ENCODE results near the gene TENM4. TPM values are rescaled to one million over a fixed set of nuclear protein-coding genes. Genes with fewer than 3 reads are reported as not detected.

Gene TENM4
- polyA plus RNA-seq, 1 of the 3 experiments (the other 2 are of a cell fraction) = 16.7 TPM

GRCh38 chr11:79052544-79052943 lies 388.3 kb downstream of the TENM4 start:
- H3K27me3 ChIP-seq (ENCODE audit: insufficient read depth) = no peaks in the 10 kb centered on the region
- H3K9me3 ChIP-seq = no peaks in the 10 kb centered on the region
- WGBS (ENCODE audit: low lambda C conversion rate) = 85% methylated on average over 3 of the region's 3 CpGs
- no peak overlapping the region for H3K4me3 ChIP-seq (ENCODE audit: low read depth in 2 of 2, low read length in 1 of 2)
- H3K36me3 ChIP-seq (replicated peaks in 1 of 2; ENCODE audit: control insufficient read depth in 1 of 2, insufficient read depth in 2 of 2, low read length in 1 of 2) = no peaks in the 10 kb centered on the region
- no peaks in the 10 kb centered on the region for H3K9me2 ChIP-seq
- no peak for DNase-seq
- peak overlapping the region in 1 of 2 experiments; percentile 24; a peak in 1 of 4 replicates for H3K27ac ChIP-seq (ENCODE audit: low read depth in 2 of 2, low read length in 1 of 2)
- H2AFZ ChIP-seq (ENCODE audit: low read depth) = no peak overlapping the region
- H3K79me2 ChIP-seq (ENCODE audit: insufficient read depth) = no peaks in the 10 kb centered on the region
- peaks cover 25% of the 10 kb centered on the region for H3F3A ChIP-seq (replicated peaks; ENCODE audit: insufficient read depth)
- POLR2A ChIA-PET = no interaction called here
- no peak overlapping the region for H3K9ac ChIP-seq
- no peak overlapping the region for H3K4me2 ChIP-seq
- CTCF ChIA-PET = interaction anchor here (0.8 to 4.5 kb wide), 13 partner anchors 10 to 407 kb away, joined by 3 to 25 read pairs (median 6); partner anchors contain the start of gene TENM4
- TF ChIP-seq GABPA (IDR thresholded peaks at IDR 0.05; ENCODE audit: low read depth) = no peak
- peak; percentile 53 for TF ChIP-seq RAD21 (IDR thresholded peaks at IDR 0.05; ENCODE audit: low read length)
- TF ChIP-seq CTCF (IDR thresholded peaks at IDR 0.05) = peak; percentile 50
- no peak for TF ChIP-seq MXI1 (IDR thresholded peaks at IDR 0.05; ENCODE audit: low read depth, low read length)
- peak; percentile 36 for TF ChIP-seq SMC3 (IDR thresholded peaks at IDR 0.05; ENCODE audit: low read depth, low read length)
- no peak for TF ChIP-seq GATA2 (CRISPR knock-in tag; IDR thresholded peaks at IDR 0.05)
- peaks cover 0 to 38% of the 10 kb centered on the region in 2 experiments; a peak in 2 of 4 replicates for H3K4me1 ChIP-seq (ENCODE audit: control insufficient read depth in 1 of 2, insufficient read depth in 2 of 2, low read depth in 1 of 2, low read length in 1 of 2)
- no peaks in the 10 kb centered on the region for H4K20me1 ChIP-seq (ENCODE audit: insufficient read depth)

GRCh38 chr11:79050786-79051185 lies 390.0 kb downstream of the TENM4 start:
- H3K4me3 ChIP-seq (ENCODE audit: low read depth in 2 of 2, low read length in 1 of 2) = no peak overlapping the region
- H3K27ac ChIP-seq (ENCODE audit: low read depth in 2 of 2, low read length in 1 of 2) = peak overlapping the region in 1 of 2 experiments; percentile 44; a peak in 2 of 4 replicates
- H3K9me2 ChIP-seq = no peaks in the 10 kb centered on the region
- H3K9me3 ChIP-seq = no peaks in the 10 kb centered on the region
- no peak overlapping the region for H3K9ac ChIP-seq
- H3K4me1 ChIP-seq (ENCODE audit: control insufficient read depth in 1 of 2, insufficient read depth in 2 of 2, low read depth in 1 of 2, low read length in 1 of 2) = peaks cover 10 to 47% of the 10 kb centered on the region in 2 experiments; a peak in 3 of 4 replicates
- ChIA-PET CTCF (interaction anchor here (1.0 to 4.5 kb wide), 6 partner anchors 12 to 406 kb away, joined by 3 to 25 read pairs (median 12); no protein-coding TSS in a partner anchor), POLR2A (interaction anchor here (0.7 kb wide), 1 partner anchor 33 kb away, joined by 3 read pairs; no protein-coding TSS in a partner anchor)
- no peaks in the 10 kb centered on the region for H3K79me2 ChIP-seq (ENCODE audit: insufficient read depth)
- H3K27me3 ChIP-seq (ENCODE audit: insufficient read depth) = no peaks in the 10 kb centered on the region
- H3F3A ChIP-seq (replicated peaks; ENCODE audit: insufficient read depth) = peaks cover 16% of the 10 kb centered on the region
- 57% methylated on average over 3 of the region's 3 CpGs for WGBS (ENCODE audit: low lambda C conversion rate)
- no peak for DNase-seq
- H2AFZ ChIP-seq (ENCODE audit: low read depth) = no peak overlapping the region
- H4K20me1 ChIP-seq (ENCODE audit: insufficient read depth) = no peaks in the 10 kb centered on the region
- no peaks in the 10 kb centered on the region for H3K36me3 ChIP-seq (replicated peaks in 1 of 2; ENCODE audit: control insufficient read depth in 1 of 2, insufficient read depth in 2 of 2, low read length in 1 of 2)
- no peak overlapping the region for H3K4me2 ChIP-seq
- TF ChIP-seq USF1 (IDR thresholded peaks at IDR 0.05; ENCODE audit: borderline replicate concordance, low read depth) = no peak
- TF ChIP-seq EZH2phosphoT487 (IDR thresholded peaks at IDR 0.05; ENCODE audit: borderline replicate concordance, low read depth) = no peak
- TF ChIP-seq JUND (IDR thresholded peaks at IDR 0.05) = no peak
- no peak for TF ChIP-seq GATA2 (CRISPR knock-in tag; IDR thresholded peaks at IDR 0.05)
- TF ChIP-seq FOSL2 (IDR thresholded peaks at IDR 0.05; ENCODE audit: borderline replicate concordance, low read depth) = no peak
- no peak for TF ChIP-seq TEAD4 (IDR thresholded peaks at IDR 0.05; ENCODE audit: borderline replicate concordance, insufficient read depth)
- no peak for TF ChIP-seq SMC3 (IDR thresholded peaks at IDR 0.05; ENCODE audit: low read depth, low read length)
- no peak for TF ChIP-seq USF2 (IDR thresholded peaks at IDR 0.05; ENCODE audit: borderline replicate concordance, low read depth, low read length)
- TF ChIP-seq IRF3 (IDR thresholded peaks at IDR 0.05; ENCODE audit: low read depth, low read length) = no peak
- TF ChIP-seq EP300 (IDR thresholded peaks at IDR 0.05; ENCODE audit: borderline replicate concordance in 1 of 2, low read depth in 1 of 2, low read length in 1 of 2) = no peak
- TF ChIP-seq ELF1 (IDR thresholded peaks at IDR 0.05) = no peak
- TF ChIP-seq YY1 (IDR thresholded peaks at IDR 0.05; ENCODE audit: low read depth) = no peak
- TF ChIP-seq REST (IDR thresholded peaks at IDR 0.05; ENCODE audit: low read depth, low read length) = no peak
- TF ChIP-seq CHD2 (IDR thresholded peaks at IDR 0.05; ENCODE audit: low read length, partially characterized antibody) = no peak
- TF ChIP-seq GABPA (IDR thresholded peaks at IDR 0.05; ENCODE audit: low read depth) = no peak

Data from SK-N-SH (cell line).